DOHH2 (cell line): ENCODE results near the gene TRIOBP.

ENCODE experiments used
- H3F3A ChIP-seq: fragments of 200-600 bp; sonication (generic), shearing (Covaris generic); 2 replicates; pipeline ENCODE4 v1.6.0; 2016; ENCODE audit warnings: antibody characterized with exemption, mild to moderate bottlenecking; ENCODE audit not compliant: control insufficient read depth, insufficient read depth
- H3K27ac ChIP-seq: fragments of 200-600 bp; sonication (generic); 2 replicates; pipeline ENCODE4 v1.5.1; 2014; ENCODE audit warnings: low read depth, mild to moderate bottlenecking, low read length, moderate library complexity
- H3K27me3 ChIP-seq: fragments of 200-600 bp; sonication (generic); 2 replicates; pipeline ENCODE4 v1.6.1; 2014; ENCODE audit warnings: mild to moderate bottlenecking, low read length, mixed read lengths; ENCODE audit not compliant: control insufficient read depth
- H3K36me3 ChIP-seq: fragments of 200-600 bp; sonication (generic); 2 replicates; pipeline ENCODE4 v1.6.1; 2014; ENCODE audit warnings: mild to moderate bottlenecking, low read length, moderate library complexity, mixed read lengths; ENCODE audit not compliant: control insufficient read depth
- H3K4me1 ChIP-seq: fragments of 200-600 bp; sonication (generic); 2 replicates; pipeline ENCODE4 v1.6.1; 2014; ENCODE audit warnings: mild to moderate bottlenecking, low read length, mixed read lengths; ENCODE audit not compliant: control insufficient read depth
- H3K4me2 ChIP-seq: fragments of 200-600 bp; sonication (generic); 2 replicates; pipeline ENCODE4 v1.6.0; 2014; ENCODE audit warnings: mild to moderate bottlenecking, low read length, moderate library complexity
- H3K4me3 ChIP-seq: fragments of 200-600 bp; sonication (generic); 2 replicates; pipeline ENCODE4 v1.5.1; 2014; ENCODE audit warnings: mild to moderate bottlenecking, low read length, mixed read lengths
- H3K79me2 ChIP-seq: fragments of 200-600 bp; sonication (generic); 2 replicates; pipeline ENCODE4 v1.6.1; 2014; ENCODE audit warnings: mild to moderate bottlenecking, low read length, mixed read lengths; ENCODE audit not compliant: control insufficient read depth
- H3K9me2 ChIP-seq: fragments of 200-600 bp; sonication (generic); replicated peaks from 2 replicates; pipeline ENCODE4 v1.6.1; 2014; ENCODE audit warnings: mild to moderate bottlenecking, low read length, mixed read lengths; ENCODE audit not compliant: control insufficient read depth
- H3K9me3 ChIP-seq: fragments of 200-600 bp; sonication (generic); 2 replicates; pipeline ENCODE4 v1.6.1; 2014; ENCODE audit warnings: antibody characterized with exemption, low read length, mixed read lengths; ENCODE audit not compliant: control insufficient read depth, insufficient read depth
- H4K20me1 ChIP-seq: fragments of 200-600 bp; sonication (generic); 2 replicates; pipeline ENCODE4 v1.6.0; 2014; ENCODE audit warnings: low read depth, mild to moderate bottlenecking, antibody characterized with exemption, low read length, moderate library complexity; ENCODE audit not compliant: control insufficient read depth, insufficient read depth
- CTCF ChIP-seq: fragments of 200-600 bp; sonication (generic); IDR thresholded peaks from one replicate; pipeline ENCODE4 v1.5.1; 2014; ENCODE audit warnings: antibody characterized with exemption, mild to moderate bottlenecking, low read depth, low read length; ENCODE audit not compliant: poor library complexity, severe bottlenecking
- EZH2phosphoT487 ChIP-seq: fragments of 200-600 bp; sonication (generic); IDR thresholded peaks from 2 replicates; pipeline ENCODE4 v1.6.1; 2017; ENCODE audit warnings: borderline replicate concordance, mild to moderate bottlenecking, antibody characterized with exemption, low read length, moderate library complexity, mixed read lengths

TRIOBP gene

GRCh38 chr22:37764622-37765021 lies 67.8 kb downstream of the TRIOBP start:
- Histone ChIP-seq H3K9me3 (no peaks in the 10 kb centered on the region), H3K4me3 (no peak overlapping the region), H3K27me3 (no peaks in the 10 kb centered on the region), H3K4me2 (no peak overlapping the region), H3K9me2 (no peaks in the 10 kb centered on the region), H3K36me3 (peaks cover under 1% of the 10 kb centered on the region), H3K79me2 (no peaks in the 10 kb centered on the region), H3F3A (no peaks in the 10 kb centered on the region), H3K4me1 (no peaks in the 10 kb centered on the region), H4K20me1 (no peaks in the 10 kb centered on the region), H3K27ac (no peak overlapping the region)
- no peak for TF ChIP-seq EZH2phosphoT487
- TF ChIP-seq CTCF: no peak

GRCh38 chr22:37765498-37765897 lies 68.7 kb downstream of the TRIOBP start:
- no peak for TF ChIP-seq EZH2phosphoT487
- no peak for TF ChIP-seq CTCF
- H3K27me3 ChIP-seq: no peaks in the 10 kb centered on the region
- H3K4me1 ChIP-seq: no peaks in the 10 kb centered on the region
- no peaks in the 10 kb centered on the region for H3K79me2 ChIP-seq
- H3K4me2 ChIP-seq: no peak overlapping the region
- H3K27ac ChIP-seq: no peak overlapping the region
- H3K36me3 ChIP-seq: no peaks in the 10 kb centered on the region
- H3K9me3 ChIP-seq: no peaks in the 10 kb centered on the region
- H3K4me3 ChIP-seq: no peak overlapping the region
- no peaks in the 10 kb centered on the region for H4K20me1 ChIP-seq
- H3K9me2 ChIP-seq: no peaks in the 10 kb centered on the region
- no peaks in the 10 kb centered on the region for H3F3A ChIP-seq

- Histone ChIP-seq H3K4me2 (no peak overlapping the region), H3K27me3 (no peaks in the 10 kb centered on the region), H3K36me3 (no peaks in the 10 kb centered on the region), H3K9me2 (no peaks in the 10 kb centered on the region), H3K79me2 (no peaks in the 10 kb centered on the region), H4K20me1 (no peaks in the 10 kb centered on the region), H3K27ac (no peak overlapping the region), H3F3A (no peaks in the 10 kb centered on the region), H3K4me1 (no peaks in the 10 kb centered on the region), H3K9me3 (no peaks in the 10 kb centered on the region), H3K4me3 (no peak overlapping the region)
- TF ChIP-seq EZH2phosphoT487 (no peak), CTCF (no peak)
Measured at GRCh38 chr22:37765953-37766576, 69.2 kb downstream of the TRIOBP start.
